GM12865 (cell line): ENCODE measurements around the gene FBXW12.

Experiments used
- DNase-seq: peaks from one replicate; pipeline ENCODE4 v3.0.0; 2010; ENCODE audit warnings: low read depth
- H3K4me3 ChIP-seq: 2 replicates; pipeline ENCODE4 v1.5.1; 2011; ENCODE audit warnings: mild to moderate bottlenecking, low read depth, low read length, control low read depth
- TF ChIP-seq, protein P1 (sequence below): IDR thresholded peaks from 2 replicates; pipeline ENCODE4 v1.5.1; 2011; ENCODE audit warnings: low read length, control low read depth, low read depth, inconsistent platforms; ENCODE audit not compliant: insufficient read depth; ENCODE audit errors: missing control alignments

The FBXW12 gene

DNA sequence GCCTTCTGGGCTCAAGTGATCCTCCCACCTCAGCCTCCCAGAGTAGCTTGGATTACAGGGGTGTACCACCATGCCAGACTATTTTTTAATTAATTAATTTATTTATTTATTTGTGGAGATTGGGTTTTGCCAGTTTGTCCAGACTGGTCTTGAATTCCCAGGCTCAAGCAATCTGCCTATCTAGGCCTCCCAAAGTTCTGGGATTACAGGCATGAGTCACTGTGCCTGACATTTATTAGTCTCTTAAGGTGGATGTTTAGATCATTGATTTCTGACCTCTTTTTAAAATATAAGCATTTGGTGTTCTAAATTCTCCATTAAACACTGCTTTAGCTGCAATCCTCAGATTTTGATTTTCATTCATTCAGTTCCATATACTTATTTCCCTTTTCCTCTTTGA lies 15.6 kb downstream of the FBXW12 start:
- DNase-seq, result no peak
- no peak overlapping the region for H3K4me3 ChIP-seq
- TF ChIP-seq, protein P1, sequence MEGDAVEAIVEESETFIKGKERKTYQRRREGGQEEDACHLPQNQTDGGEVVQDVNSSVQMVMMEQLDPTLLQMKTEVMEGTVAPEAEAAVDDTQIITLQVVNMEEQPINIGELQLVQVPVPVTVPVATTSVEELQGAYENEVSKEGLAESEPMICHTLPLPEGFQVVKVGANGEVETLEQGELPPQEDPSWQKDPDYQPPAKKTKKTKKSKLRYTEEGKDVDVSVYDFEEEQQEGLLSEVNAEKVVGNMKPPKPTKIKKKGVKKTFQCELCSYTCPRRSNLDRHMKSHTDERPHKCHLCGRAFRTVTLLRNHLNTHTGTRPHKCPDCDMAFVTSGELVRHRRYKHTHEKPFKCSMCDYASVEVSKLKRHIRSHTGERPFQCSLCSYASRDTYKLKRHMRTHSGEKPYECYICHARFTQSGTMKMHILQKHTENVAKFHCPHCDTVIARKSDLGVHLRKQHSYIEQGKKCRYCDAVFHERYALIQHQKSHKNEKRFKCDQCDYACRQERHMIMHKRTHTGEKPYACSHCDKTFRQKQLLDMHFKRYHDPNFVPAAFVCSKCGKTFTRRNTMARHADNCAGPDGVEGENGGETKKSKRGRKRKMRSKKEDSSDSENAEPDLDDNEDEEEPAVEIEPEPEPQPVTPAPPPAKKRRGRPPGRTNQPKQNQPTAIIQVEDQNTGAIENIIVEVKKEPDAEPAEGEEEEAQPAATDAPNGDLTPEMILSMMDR, result no peak

DNA sequence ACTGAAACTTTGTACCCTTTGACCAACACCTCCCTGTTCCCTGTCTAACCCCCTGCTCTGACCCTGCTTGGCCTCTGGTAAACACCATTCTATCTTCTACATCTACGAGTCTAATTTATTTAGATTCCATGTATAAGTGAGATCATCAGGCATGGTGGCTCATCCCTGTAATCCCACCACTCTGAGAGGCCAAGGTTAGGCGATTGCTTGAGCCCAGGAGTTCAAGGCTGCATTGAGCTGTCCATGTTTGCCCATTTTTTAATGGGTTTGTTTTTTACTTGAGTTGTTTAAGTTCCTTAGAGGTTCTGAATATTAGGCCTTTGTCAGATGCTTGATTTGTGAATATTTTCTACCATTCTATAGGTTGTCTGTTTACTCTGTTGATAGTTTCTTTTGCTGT lies 16.9 kb downstream of the FBXW12 start:
- DNase-seq, result no peak
- no peak overlapping the region for H3K4me3 ChIP-seq
- TF ChIP-seq, protein P1, result no peak

DNA sequence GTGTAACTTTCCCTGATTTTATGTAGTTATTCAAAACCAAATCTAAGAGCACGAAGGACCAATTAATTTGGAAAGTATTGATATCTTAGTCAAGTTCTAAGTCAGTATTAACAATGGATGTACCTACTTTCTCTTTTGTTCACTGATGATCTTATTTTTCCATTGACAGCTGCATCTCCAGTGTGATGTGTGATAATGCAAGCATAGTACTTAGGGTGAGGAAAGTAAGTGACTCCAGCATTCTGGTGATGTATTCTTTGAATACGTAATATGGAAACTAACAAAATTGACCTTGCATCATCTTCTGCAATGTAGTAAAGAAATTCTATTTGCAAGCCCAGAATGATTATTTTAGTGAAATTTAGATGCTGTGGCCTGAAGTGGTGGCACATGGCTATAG lies 22.4 kb downstream of the FBXW12 start:
- H3K4me3 ChIP-seq, result no peak overlapping the region
- TF ChIP-seq, protein P1, result no peak
- no peak for DNase-seq

DNA sequence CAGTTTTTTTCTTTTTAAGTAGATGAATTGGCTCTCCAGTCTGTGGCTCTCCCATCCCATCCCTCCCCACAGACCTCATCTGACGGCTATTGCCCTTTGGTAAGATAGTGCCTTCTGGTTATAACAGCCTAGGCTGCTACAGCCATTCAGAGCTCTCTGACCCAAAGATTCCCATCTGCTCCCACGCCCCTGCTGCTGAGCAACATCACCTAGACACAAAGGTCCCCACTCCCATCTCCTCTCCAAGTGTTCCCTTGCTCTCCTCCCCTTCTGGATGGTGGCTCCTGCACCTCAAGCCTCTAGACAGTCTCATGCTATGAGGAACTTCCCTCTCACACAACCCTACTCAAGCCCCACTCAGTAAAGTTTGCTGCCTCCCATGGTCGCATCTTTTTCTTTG lies 23.7 kb downstream of the FBXW12 start:
- DNase-seq, result no peak
- TF ChIP-seq, protein P1, result no peak
- no peak overlapping the region for H3K4me3 ChIP-seq

DNA sequence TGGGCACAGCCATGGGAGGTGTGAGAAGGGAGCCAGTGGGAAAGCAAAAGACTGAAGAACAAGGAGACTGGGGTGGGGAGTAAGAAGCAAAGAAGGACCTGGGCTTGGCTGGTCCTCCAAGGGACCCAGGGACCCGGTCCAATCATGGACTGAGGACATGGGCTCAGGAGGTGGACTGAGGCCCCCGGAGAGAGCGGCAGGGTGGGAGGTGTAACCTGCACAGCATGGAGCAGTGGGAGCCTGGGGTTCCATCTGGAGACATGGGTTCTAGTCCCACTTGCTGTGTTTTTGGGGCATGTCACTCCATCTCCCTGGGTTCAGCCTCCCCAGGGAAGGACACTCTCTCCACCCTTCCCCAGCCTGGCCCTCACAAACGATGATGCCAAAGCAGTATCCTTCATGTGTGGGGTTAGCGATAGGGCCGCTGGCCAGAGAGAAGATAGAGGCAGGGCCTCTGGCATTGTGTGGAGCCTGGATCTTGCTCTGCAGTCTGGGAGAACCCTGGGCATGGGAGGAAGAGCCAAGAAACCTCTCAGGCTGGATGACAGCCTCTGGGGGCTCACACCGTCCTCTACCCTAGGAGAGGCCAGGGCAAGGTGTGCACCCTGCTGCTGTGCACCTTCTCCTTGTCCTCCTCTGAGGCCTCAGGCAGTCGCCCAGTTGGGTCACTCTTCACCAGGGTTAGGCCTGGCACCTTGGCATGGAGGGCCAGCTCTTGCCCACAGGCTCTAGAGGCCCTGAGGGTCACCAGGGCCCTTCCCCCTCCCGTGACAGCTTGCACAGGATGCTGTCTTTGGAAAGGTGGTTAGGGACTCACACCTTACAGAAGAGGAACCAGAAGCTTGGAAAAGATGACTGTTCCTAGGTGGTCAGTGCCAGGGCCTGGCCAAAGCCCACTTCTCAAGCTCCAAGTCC lies 26.0 kb downstream of the FBXW12 start:
- DNase-seq, result no peak
- TF ChIP-seq, protein P1, result no peak
- no peak overlapping the region for H3K4me3 ChIP-seq

DNA sequence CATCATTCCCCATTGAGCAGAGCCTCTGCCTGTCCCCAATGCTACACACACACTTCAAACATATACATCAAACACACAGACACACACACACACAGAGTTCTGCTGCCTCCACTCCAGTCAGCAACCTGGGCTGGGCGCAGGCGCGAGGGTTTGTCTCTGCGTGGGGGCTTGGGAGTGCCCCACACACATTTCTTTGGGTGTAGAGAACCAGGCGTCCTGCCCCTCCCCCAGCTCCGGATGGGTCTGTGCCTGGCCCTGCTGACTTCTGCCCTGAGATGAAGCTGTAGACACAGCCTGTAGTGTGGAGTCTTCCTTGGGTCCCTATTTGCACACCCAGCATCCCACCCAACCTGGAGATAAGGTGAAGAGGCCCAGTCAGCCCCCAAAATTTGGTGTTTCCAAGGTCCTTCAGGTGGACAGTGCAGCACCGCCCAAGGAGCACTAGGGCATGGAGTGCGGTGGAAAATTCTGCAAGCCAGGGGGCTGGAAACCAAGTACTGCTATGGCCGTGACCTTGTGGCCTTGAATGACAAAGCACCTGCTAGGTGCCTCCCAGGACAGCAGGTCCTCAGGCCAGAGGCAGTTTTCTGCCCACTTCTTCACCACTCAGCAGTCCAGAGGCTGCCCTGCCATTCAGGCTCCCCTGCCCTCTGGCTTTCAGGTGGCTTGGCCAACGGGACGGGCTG lies 26.8 kb downstream of the FBXW12 start:
- no peak for DNase-seq
- no peak overlapping the region for H3K4me3 ChIP-seq

More for the DNA sequence above, 26.8 kb downstream of the FBXW12 start:
- TF ChIP-seq, protein P1, result no peak
